HG03565 (cell line): ENCODE results near the gene ANKK1.
A peak's percentile ranks its signal among the peaks of the same experiment; 100 is the strongest.

Experiments
- ATAC-seq: cut with Tn5 transposase; IDR thresholded peaks from one replicate; pipeline ENCODE4 v1.9.1; 2021; ENCODE audit warnings: mild to moderate bottlenecking, moderate library complexity; ENCODE audit not compliant: unreplicated experiment

ANKK1 gene

DNA sequence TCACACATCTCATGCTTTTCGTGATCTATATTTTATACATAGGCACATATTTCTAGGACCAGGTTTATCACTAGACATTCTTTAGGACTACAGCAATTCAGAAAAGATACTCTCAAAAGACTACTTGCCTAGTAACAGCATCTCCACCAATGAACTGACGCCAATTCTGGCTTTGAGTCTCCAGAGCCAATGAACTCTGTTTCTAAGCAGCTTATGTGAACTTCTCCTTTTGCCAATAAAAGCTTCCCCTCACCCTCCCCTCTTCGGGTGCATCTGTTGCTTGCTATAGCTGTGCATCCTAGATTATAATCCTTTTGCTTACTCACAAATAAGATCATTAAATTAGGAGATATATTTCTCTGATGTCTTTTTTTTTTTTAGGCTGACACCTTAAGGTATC, 11.4 kb upstream of the ANKK1 start:
- peak; percentile 74 for ATAC-seq

DNA sequence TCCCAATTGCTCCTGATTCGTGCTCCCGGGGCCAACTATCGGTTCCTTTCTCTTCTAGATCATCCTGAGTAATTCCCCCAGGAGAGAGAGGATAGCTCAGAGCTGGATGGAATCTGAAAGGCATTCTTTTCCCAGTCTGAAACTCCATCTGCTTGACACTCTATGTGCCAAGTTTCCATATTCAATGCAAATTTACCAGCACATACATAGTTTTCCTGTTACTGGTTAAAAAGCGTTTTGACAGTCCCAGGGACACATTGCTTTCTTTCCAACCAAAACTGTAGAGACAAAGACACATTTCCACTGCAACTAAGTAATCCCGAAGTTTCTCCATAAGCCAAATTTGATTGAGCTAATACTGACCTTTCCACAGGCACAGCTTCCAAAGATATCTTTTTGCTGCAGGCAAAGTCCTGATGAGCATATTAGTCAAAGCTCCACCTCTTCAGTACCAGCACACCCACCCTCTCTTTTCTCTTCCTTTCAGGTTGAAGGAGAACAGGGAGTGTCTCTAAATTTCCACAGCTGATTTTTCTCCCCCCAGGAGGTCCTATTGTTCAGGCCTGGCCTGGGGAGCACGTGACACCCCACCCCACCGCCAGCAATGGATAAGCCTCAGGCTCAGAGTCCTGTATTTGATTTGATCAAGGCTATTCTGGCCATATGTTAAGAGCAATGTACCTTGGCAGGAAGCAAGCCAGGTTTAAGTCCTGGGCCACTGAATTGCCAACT, 9.7 kb upstream of the ANKK1 start:
- ATAC-seq = no peak

DNA sequence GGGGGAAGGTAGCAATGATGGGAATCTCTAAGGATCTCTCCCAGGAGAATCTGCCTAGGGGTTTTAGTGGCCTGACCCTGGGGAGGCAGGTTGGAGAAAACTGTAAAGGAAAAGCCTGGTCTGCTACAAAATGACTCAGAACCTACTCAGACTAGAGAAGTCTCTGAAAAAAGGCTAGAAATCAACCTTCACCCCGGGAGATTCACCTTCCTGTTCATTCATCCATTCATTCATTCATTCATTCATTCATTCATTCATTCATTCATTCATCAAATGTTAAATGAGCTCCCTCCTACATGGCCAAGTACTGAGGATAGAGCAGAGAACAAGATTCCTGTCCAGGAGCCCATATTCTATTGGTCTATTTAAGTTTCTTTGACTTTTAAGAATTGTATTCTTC, 8.9 kb upstream of the ANKK1 start:
- no peak for ATAC-seq

DNA sequence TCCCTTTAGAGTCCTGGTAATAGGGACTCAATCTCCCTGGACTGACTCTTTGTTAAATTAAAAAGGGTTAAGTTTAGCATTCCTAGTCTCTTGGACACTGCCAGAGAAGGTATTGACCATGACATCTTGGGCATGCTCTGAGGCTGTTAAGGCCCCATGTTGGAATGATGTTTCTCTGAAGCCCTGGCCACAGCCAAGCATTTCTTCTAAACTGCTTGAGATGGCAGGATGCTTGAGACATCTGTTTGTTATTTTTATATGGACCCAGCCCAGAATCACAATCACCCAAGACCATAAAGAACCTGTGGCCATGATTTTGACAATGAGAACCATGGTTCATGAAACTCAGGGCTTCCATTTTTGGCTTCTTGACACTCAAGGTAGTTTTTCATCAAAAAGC, 5.5 kb upstream of the ANKK1 start:
- ATAC-seq = no peak

DNA sequence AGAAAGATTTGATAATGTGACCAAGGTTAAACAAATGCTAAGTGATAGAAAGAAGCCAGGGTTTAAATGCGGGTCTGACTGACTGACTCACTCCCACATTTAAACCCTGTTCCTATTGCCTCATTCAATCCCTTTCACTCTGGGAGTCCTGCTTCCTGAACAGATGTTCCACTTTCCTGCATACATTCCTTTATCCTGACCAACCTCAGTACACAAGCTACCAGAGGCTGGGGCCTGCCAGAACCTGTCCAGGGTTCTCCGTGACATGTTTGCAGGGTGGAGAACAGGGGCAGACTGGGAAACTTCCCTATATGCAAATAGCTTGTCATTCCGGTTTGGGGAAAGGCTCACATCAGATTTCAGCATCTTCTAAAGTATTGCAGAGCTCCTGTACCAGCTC, 3.0 kb upstream of the ANKK1 start:
- no peak for ATAC-seq

DNA sequence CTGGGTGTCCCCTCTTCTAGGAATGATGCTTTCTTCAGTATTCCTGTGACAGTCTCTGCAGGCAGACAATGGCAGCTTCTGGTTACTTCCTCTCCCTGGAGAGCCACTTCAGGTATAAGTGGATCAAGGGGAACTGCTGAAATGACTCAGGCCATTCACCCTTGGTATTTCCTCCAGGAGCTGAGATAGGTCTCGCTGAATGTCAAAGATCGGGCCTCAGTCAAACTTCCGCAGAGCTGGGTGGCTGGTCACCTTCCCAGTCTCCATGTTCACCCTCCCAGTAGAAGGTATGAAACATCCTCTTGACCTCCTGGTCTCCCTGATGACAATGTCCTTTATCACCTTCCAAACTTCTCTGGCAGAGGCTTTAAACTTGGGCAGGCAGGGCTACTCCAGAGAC, 1.8 kb upstream of the ANKK1 start:
- no peak for ATAC-seq

DNA sequence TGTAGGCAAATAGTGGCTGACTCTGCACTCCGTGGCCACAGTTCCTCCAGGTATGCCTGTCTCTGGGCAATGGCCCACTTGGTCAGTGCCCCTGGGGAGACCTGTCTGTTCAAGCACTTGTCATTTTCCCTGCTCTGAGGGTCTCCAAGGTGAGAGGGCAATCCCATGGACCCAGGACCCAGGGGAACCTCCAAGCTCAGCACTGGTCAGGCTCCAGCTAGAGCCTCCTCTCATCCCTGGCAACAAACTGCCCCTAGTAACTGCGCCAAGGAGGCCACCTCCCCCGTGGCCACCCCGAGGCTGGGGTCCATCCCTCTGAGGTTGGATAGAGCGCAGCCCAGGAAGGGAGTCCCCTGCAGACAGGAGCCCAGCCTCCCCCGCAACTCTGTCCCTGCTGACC, 713 bp upstream of the ANKK1 start:
- ATAC-seq = no peak

DNA sequence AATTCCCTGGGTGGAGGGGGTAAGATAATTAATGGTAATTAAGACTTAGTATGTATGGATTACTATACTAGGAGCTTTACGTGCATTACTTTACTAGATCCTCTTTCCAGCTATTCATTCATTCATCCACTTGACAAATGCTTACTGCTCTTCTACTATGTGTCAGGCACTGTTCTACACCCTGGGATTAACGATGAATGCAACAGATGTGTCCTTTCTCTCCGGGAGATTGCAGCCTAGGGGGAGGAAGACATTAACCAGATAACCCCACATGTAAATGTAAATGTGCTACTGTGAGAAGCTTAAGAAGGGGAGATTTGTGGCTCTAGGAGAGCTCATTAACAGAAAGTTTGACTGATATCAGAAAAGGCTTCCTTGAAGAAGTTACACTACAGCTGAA, 1.7 kb downstream of the ANKK1 start:
- no peak for ATAC-seq

DNA sequence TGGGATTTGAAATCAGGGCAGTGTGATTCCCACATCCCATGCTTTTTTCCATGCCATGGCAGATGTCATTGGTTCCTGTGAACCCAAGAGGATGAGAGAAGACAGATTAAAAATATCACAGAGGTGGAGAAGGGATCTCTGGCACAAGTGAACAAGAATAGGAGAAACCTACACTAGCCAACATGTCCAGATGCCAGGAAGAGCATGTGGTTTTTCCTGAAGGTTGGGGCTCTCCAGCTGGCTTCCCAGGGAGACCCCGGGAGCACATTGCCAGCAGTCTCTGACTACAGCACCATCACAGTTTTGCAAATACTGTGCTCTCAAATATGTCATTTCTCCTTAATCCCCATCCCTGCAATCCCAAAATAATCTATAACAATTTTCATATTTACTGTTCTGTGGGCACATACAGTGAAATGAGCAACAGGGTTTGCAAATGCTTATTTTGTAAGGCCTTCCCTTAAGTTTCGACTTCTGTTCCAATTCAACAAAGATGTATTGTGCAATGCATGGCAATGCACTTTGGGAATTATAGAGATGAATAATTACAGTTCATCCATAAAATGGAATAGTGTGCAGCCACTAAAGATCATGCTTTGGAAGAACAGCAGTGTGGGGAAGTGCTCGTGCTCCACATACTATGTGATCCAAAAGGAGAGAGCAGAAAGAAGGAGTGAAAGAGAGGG, 4.8 kb downstream of the ANKK1 start:
- no peak for ATAC-seq

DNA sequence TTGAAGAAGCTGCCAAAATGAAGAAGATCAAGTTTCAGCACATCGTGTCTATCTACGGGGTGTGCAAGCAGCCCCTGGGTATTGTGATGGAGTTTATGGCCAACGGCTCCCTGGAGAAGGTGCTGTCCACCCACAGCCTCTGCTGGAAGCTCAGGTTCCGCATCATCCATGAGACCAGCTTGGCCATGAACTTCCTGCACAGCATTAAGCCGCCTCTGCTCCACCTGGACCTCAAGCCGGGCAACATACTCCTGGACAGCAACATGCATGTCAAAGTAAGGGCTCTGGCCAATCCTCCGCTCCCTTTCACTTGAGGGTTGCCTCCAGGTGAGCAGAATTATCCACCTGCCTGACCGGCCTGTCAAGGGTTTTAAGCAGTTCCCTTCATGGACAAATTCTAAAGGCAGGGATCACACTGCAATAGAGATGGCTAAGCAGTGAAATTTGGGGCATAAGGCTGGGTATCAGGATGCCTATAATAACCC, 6.0 kb downstream of the ANKK1 start:
- no peak for ATAC-seq

DNA sequence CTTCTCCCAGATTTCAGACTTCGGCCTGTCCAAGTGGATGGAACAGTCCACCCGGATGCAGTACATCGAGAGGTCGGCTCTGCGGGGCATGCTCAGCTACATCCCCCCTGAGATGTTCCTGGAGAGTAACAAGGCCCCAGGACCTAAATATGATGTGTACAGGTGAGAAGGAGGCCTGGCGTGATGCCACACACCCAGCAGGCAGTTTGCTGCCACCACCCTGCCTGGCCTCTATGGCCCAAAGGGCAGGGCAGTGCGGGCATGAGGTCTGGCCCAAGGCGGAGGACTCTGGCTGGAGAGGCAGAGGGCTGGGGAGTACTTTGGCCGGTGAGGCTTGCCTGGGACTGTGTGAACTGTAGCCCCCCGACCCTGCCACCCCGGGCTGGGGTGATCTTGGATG, 7.3 kb downstream of the ANKK1 start:
- no peak for ATAC-seq

DNA sequence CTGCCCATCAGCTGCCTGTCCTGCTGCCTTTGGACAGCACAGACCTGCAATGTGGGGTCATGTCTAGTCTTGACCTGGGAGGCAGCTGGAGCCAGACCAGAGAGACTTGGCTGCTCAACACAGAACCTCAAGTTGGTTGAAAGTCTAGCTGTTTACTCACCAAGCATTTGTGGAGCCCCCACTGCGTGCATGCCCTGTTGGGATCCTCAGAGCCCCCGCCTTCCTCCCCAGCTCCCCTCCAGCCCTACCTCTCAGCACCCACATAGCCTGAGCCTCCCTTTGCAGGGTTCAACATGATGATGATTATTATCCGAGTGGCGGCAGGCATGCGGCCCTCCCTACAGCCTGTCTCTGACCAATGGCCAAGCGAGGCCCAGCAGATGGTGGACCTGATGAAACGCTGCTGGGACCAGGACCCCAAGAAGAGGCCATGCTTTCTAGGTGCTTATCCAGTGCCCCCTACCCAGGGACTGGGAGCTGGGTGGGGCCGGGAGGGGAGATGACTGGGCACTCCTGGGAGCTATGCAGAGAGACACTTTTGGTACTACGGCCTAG, 8.3 kb downstream of the ANKK1 start:
- ATAC-seq = no peak

DNA sequence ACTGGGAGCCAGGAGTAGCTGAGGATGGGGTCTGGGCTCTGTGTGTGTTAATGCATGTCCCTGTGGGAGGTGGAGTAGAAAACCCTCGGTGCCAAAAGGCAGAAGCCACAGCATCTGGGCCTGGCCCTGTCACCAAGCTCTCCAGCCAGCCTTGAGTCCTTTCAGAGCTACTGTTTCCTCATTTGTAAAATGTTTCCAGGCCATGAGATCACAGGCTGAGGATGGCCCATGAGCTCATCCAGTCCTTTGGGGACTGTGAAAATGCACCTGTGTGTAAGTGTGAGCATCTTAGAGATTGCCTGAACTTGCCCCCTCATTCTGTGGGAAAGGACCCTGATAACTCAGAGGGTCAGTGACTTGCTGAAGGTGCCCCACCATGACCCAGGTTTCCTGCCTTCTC, 9.1 kb downstream of the ANKK1 start:
- ATAC-seq = no peak

DNA sequence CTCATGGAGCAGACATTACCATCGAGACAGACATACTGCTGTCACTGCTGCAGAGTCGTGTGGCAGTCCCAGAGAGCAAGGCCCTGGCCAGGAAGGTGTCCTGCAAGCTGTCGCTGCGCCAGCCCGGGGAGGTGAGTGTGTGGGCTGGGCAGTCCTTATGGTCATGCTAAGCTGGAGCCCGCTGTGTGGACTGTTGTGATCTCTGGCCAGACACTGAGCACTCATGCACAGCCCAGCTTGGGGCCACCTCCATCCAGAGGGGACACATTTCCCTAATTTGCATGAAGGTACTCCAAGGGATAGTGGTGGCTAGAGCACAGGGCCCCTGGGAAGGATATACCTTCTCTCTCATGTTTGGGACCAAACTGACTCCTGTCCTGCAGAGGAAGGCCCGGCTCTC, 9.6 kb downstream of the ANKK1 start:
- ATAC-seq = no peak

DNA sequence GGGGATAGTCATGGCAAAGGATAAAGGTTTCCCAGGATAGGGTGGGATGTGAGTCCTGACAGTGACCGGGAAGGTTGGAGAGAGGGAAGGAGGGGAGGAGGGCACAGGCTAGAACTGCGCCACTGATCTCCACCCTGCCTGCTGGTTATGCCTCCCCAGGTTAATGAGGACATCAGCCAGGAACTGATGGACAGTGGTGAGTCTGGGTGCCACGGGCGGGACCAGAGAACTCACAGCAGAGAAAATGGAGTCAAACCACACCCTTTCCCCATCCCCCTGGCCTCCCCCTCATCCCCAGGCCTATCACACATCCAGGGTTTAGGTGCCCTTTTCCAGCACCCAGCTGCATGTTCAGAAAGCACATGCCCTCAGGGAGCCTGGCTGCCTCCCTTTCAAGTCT, 10.2 kb downstream of the ANKK1 start:
- no peak for ATAC-seq

DNA sequence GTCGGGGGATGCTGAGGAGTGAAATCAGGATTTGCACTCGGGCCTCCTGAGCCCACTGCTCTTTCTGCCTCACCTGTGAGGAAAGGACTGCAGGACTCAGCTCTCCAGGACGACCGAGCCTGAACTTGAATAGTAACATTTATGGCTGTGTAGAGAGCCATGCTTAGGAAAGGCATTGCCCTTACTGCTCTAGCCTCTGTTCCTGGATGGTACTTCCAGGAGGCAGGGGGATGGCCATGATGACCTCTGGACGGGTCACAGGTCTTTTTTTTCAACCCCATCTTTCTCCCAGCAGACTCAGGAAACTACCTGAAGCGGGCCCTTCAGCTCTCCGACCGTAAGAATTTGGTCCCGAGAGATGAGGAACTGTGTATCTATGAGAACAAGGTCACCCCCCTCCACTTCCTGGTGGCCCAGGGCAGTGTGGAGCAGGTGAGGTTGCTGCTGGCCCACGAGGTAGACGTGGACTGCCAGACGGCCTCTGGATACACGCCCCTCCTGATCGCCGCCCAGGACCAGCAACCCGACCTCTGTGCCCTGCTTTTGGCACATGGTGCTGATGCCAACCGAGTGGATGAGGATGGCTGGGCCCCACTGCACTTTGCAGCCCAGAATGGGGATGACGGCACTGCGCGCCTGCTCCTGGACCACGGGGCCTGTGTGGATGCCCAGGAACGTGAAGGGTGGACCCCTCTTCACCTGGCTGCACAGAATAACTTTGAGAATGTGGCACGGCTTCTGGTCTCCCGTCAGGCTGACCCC, 11.3 kb downstream of the ANKK1 start:
- ATAC-seq = no peak

DNA sequence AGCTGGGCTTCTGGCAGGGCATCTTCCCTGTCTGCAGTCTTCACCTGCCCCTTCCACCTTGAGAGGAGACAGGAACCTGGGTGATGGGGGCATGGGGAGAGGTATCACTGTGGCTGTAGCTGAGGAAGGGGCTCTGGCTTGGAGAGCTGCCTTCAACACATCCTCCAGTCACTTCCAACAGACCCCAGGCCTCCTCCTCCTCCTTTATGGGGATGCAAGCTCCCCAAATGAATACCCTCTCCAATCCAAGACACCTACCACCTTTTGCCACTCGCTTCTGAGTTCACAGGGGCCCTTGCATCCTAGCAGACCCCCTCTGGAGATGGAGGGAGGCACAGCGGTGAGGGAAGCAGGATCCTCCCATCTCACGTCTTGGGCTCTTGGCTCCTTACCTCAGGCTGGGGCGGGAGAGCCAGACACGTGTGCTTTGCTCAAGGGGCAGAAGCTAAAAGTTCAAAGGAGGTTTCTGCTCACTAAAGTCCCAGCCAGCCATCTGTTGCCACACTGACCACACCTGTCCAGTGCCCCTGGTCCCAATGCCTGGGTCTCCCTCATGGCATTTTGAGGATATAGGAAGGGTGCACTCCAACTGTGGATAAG, 13.2 kb downstream of the ANKK1 start:
- ATAC-seq = no peak

DNA sequence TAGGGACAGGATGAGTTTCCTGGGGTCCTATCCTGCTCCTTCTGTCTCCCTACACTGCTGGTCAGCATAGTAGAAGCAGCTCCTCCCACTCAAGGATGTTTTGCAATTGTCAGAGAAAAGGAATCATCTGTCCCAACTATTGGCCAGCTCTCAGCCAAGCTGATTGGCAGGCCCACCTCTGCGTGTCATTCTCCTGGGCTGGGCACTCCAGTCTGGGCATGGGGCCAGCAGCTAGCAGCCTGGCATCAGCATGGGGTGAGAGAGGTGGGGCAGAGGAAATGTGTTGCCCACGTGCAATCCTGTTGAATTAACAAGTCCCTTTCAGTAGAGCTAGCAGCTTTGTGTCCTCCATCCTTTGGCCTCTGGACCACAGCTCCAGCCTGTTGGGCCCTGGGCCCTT, 14.1 kb downstream of the ANKK1 start:
- ATAC-seq = no peak

DNA sequence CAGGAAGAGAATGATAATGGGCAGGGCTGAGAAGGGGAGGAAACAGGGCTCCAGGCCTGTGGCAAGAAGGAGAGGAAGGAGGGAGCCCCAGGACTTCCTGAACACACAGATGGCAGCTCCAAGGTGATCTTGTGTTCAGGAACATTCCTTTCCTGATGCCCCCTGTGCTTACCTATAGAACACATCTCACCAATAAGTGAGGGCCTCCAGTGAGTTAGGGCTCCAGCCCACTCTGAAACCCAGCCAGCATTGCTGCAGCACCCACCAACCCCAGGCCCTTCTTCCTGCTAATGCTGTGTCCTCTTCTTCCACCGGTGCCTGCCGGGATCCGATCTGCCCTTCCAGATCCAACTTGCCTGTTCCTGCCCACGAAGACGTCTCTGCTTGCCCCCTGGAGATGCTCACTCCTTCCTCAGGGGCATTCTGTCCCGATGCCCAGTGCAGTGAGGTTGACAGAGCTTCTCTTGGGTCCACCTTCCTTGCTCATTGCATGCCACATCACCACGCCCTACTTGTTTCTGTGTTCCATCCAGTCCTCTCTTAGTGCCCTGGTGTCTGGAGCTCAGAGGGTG, 17.4 kb downstream of the ANKK1 start:
- no peak for ATAC-seq

DNA sequence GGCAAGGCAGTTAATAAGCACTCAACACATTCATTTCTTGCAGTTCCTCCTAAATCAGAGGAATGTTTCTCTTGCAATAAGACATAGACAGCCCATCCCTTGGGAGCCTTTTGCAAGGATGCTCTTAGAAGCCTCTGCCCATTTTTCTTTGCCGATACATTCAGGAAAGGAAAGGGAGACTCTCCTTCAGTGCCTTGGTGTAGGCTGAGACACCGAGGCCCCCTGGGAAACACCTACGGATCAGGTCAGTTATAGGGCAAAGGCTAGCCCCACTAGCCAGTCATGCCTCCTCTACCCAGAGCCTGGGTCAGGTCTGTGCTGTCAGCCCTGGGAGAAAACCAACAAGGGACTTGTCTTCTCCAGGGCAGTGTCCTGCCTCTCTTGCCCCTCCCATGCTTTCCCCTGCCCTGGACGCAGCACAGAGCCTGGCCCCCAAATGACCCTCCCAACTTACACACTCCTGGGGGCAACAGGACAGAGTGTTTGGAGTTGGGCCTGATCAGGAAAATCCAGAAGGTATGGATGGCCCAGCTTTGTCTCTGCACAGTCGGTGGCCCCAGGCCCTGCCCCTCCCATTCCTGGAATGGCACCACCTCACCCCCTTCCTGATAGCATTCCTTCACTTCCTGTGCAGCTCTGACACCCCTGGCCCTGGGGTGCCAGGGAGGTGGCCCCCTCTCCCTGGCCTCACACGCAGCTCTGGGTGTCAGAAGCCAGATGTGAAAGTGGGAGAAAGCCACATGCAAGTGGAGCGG, 18.3 kb downstream of the ANKK1 start:
- ATAC-seq = no peak
